Activated B cell treated with CpG ODN at 0.5 μM for 24 hours (primary cell): ENCODE measurements around the gene UBL7. TPM values are rescaled to one million over a fixed set of nuclear protein-coding genes. Genes with fewer than 3 reads are reported as not detected.

Experiments used
- ATAC-seq: fragments of 200-7000 bp; cut with Tn5 transposase; one replicate; pipeline ENCODE4 v1.10.0; 2021; ENCODE audit warnings: low read depth, mild to moderate bottlenecking, moderate library complexity
- CTCF ChIA-PET: fragments of 350-600 bp; sonication (Branson Sonifier 250); formaldehyde crosslinking; loops from one replicate; lab custom pipeline; 2021; ENCODE audit warnings: antibody characterized with exemption; lab: Charles Lee
- POLR2A ChIA-PET: fragments of 350-600 bp; sonication (Branson Sonifier 250); formaldehyde crosslinking; loops from one replicate; lab custom pipeline; 2021; ENCODE audit warnings: antibody characterized with exemption; lab: Charles Lee
- DNase-seq: peaks from one replicate; pipeline ENCODE4 v3.0.0; 2022
- H3K27ac Mint-ChIP-seq: one replicate; pipeline ENCODE4 v1.8.0; 2020; ENCODE audit warnings: mixed read lengths
- H3K27me3 Mint-ChIP-seq: one replicate; pipeline ENCODE4 v1.8.0; 2021; ENCODE audit warnings: mixed read lengths
- H3K36me3 Mint-ChIP-seq: one replicate; pipeline ENCODE4 v1.8.0; 2021; ENCODE audit warnings: low read depth, mixed read lengths
- H3K4me1 Mint-ChIP-seq: one replicate; pipeline ENCODE4 v1.8.0; 2021; ENCODE audit warnings: mixed read lengths
- H3K4me3 Mint-ChIP-seq: one replicate; pipeline ENCODE4 v1.8.0; 2020; ENCODE audit warnings: mild to moderate bottlenecking, mixed read lengths
- H3K9me3 Mint-ChIP-seq: one replicate; pipeline ENCODE4 v1.8.0; 2020; ENCODE audit warnings: mixed read lengths
- CTCF ChIP-seq: fragments of 200-600 bp; IDR thresholded peaks from one replicate; pipeline ENCODE4 v1.8.0; 2022; ENCODE audit warnings: antibody characterized with exemption, mild to moderate bottlenecking
- intact Hi-C: fragments of 100-400 bp; cut with micrococcal nuclease; formaldehyde crosslinking; loops from one replicate; pipeline ENCODE4 v1.15.1; 2024
- total RNA-seq: library from RNA; stranded (reverse); gene quantifications from 2 replicates; pipeline ENCODE4 v1.2.3, GENCODE V29; 2022

Gene UBL7
- total RNA-seq, 1 donor from 2014 or later, result 48.8 TPM

- H3K4me1 Mint-ChIP-seq, result peaks cover 71% of the 10 kb centered on the region
- intact Hi-C loops, result no loop called here
- no peaks in the 10 kb centered on the region for H3K9me3 Mint-ChIP-seq
- CTCF ChIA-PET, result interaction anchor here (1.9 kb wide), 1 partner anchor 35 kb away, joined by 4 read pairs; no protein-coding TSS in a partner anchor
- no peak overlapping the region for H3K4me3 Mint-ChIP-seq
- no peaks in the 10 kb centered on the region for H3K27me3 Mint-ChIP-seq
- H3K36me3 Mint-ChIP-seq, result peaks cover 85% of the 10 kb centered on the region
- no peak for TF ChIP-seq CTCF
- no peak for DNase-seq
- no peak overlapping the region for H3K27ac Mint-ChIP-seq
- ATAC-seq, result no peak
- POLR2A ChIA-PET, result interaction anchor here (1.7 kb wide), 1 partner anchor 14 kb away, joined by 11 read pairs; no protein-coding TSS in a partner anchor
Measured at GRCh38 chr15:74417670-74418069, 43.3 kb downstream of the UBL7 start.

GRCh38 chr15:74417225-74417624 lies 43.7 kb downstream of the UBL7 start:
- POLR2A ChIA-PET, result interaction anchor here (1.5 kb wide), 1 partner anchor 10 kb away, joined by 3 read pairs; no protein-coding TSS in a partner anchor
- Mint-ChIP-seq H3K4me1 (peaks cover 66% of the 10 kb centered on the region), H3K27ac (no peak overlapping the region), H3K27me3 (no peaks in the 10 kb centered on the region), H3K4me3 (no peak overlapping the region), H3K36me3 (peaks cover 85% of the 10 kb centered on the region), H3K9me3 (no peaks in the 10 kb centered on the region)
- intact Hi-C loops, result no loop called here
- no peak for DNase-seq
- TF ChIP-seq CTCF, result no peak
- CTCF ChIA-PET, result interaction anchor here (1.9 kb wide), 1 partner anchor 35 kb away, joined by 4 read pairs; no protein-coding TSS in a partner anchor
- no peak for ATAC-seq

GRCh38 chr15:74415966-74416916 lies 44.7 kb downstream of the UBL7 start:
- Mint-ChIP-seq H3K27me3 (no peaks in the 10 kb centered on the region), H3K36me3 (peaks cover 90% of the 10 kb centered on the region), H3K9me3 (no peaks in the 10 kb centered on the region), H3K4me1 (peaks cover 60% of the 10 kb centered on the region), H3K4me3 (no peak overlapping the region), H3K27ac (peak overlapping the region; percentile 71)
- no peak for TF ChIP-seq CTCF
- ChIA-PET POLR2A (interaction anchor here (1.5 kb wide), 1 partner anchor 11 kb away, joined by 3 read pairs; no protein-coding TSS in a partner anchor), CTCF (no interaction called here)
- intact Hi-C loops, result no loop called here
- ATAC-seq, result no peak
- no peak for DNase-seq

GRCh38 chr15:74414603-74415338 lies 46.2 kb downstream of the UBL7 start:
- ChIA-PET CTCF (no interaction called here), POLR2A (no interaction called here)
- Mint-ChIP-seq H3K27me3 (no peaks in the 10 kb centered on the region), H3K9me3 (no peaks in the 10 kb centered on the region), H3K27ac (no peak overlapping the region), H3K4me1 (peaks cover 47% of the 10 kb centered on the region), H3K36me3 (peaks cover 94% of the 10 kb centered on the region), H3K4me3 (no peak overlapping the region)
- intact Hi-C loops, result no loop called here
- ATAC-seq (no peak), DNase-seq (no peak)
- no peak for TF ChIP-seq CTCF
